ENCODE data around the gene CARS2.
A peak's percentile ranks its signal among the peaks of the same experiment; 100 is the strongest.

Gene CARS2

GRCh38 chr13:110706570-110707372 lies 855 bp upstream of the CARS2 start:
- peak; percentile 44 for DNase-seq

- DNase-seq, result no peak
Measured at GRCh38 chr13:110705356-110705825, 525 bp downstream of the CARS2 start.

DNA sequence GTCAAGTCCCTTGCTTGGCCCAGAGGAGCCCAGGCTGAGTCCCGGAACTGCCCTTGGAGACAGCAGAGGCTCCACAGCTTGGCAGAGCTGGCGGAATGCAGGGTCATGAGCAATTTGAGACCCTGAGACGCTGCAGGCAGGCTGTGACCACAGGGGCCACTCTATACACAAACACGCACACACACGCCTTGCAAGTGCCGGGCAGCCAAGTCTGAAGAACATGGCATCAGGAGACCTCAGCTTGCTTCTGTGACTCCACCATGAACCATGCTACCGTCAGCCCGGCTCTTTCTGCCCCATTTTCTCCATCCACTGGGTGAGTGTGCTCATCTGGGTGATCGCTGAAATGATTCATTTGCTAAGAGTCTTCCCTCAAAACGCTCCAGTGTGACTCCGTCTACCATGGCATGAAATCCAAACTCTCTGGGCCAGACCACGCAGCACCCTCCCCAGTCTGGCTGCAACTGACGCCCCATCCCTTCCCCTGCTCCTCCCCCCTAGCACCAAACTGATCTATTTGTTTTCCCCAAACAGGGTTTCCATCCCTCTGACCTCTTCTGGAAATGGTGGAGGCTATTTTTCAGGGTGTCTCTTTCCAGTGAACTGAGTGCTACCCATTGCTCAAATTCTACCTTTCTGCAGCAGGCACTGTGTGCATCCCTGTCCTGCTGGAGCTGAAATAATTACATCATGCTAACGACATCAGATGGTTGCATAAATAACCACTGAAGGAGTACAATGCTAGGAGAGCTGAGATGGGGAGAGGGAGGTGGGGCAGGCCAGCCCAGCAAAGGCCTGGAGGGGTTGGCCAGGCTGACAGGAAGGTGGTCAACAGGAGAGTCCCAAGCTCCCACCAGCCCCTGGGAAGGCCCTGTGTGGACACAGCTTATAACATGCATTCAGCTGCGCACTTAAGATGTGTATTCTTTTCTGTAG lies 3.1 kb downstream of the CARS2 start:
- peak; percentile 46 for DNase-seq

DNA sequence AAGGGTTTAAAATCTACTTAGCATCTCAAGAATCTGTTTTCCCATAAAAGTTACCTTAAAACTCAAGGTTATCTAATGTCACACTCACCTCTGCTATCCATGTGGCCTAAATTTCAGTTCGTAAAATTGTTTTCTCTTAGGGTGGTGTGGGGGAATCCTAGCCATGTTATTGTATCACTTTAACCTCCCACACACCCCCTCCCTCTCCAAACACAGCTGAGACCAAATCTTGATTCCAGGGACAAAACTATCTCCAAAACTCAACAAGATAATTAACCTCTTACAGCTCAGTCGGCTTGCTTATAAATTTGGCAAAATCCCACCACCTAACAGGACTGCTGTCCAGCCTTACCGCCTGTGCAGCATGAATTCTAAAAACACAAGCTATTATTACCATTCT lies 3.8 kb downstream of the CARS2 start:
- no peak for DNase-seq

DNA sequence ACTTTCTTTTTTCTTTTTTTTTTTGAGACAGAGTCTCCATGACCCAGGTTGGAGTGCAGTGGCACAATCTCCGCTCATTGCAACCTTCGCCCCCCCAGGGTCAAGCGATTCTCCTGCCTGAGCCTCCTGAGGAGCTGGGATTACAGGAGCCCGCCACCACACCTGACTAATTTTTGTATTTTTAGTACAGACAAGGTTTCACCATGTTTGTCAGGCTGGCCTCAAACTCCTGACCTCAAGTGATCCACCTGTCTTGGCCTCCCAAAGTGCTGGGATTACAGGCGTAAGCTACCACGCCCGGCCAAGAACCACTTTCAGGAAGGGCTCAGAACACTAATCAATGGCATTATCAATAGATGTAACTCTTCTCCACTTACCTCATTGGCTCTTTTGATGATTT lies 4.9 kb downstream of the CARS2 start:
- peak; percentile 29 for DNase-seq

DNA sequence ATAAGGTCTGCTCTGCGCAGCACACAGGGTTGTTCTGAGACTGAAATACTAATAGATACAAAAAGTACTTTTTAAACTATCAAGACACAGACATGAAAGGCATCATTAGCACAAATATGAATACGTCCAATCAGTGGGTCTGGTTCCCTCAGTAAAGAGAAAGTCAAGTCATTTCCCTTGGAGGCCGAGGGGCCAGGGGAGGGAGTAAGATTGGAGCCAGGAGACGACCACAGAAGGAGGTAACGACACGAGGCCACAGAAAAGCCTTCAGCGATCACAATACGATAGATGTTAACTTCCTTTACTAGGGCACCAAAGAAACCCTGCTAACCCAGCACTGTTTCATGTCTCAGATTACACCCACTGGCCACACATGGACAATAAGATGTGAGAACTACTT lies 5.3 kb downstream of the CARS2 start:
- peak; percentile 28 for DNase-seq

- DNase-seq, result no peak
Measured at GRCh38 chr13:110700186-110700585, 5.7 kb downstream of the CARS2 start.

DNA sequence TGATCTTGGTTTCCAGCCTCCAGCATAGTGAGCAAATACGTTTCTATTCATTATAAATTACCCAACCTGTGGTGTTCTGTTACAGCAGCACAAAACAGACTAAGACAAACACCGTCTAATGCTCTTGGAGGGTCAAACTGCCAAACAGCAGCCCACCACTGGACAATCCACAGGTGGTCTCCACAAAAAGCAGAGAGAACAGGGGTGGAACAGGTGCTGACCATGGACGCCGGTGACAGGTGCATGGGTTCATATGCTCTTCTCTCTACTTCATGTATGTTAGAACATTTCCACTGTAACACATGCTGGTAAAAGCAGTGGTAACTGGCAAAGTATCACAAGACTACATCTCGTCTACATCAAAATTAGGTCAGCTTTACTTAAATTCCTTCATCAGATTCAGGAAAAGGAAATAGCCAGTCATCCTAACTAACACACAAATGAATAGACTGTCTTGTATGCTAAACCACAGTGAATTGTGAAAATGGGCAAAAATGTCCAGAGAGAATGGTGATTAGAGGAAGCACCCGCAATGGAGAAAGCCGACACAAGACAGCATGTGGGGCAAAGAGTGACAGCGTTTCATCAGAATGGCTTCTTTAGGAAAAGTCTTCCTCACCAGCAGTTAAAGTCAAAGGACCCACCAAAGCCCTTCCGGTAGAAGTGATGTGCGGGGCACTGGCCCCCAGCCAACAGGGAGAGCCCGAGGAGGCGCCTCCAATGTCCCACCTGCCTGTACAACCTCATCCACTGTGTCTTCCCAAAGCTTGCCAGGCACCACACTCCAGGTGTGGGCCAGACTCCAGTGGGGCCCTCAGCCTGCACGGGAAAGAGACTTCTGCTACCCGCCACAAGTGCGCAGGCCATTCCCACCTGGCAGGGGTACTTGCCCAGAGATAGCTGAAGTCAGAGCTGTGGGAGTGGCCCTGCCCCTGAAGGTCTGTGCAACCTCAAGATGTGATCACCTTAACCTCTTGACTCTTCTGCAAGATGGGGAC lies 6.5 kb downstream of the CARS2 start:
- DNase-seq, result peak; percentile 40

DNA sequence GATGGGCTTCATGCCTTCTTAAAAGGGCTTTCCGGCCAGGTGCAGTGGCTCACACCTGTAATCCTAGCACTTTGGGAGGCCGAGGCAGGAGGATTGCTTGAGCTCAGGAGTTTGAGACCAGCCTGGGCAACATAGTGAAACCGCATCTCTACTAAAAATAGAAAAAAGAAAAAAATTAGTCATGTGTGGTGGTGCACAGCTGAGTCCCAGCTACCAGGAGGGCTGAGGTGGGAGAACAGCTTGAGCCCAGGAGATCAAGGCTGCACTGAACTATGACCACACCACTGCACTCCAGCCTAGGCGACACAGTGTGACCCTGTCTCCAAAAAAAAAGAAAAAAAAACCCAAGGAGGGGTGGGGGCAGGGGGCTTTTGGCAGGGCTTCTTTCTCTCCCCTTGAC lies 7.2 kb downstream of the CARS2 start:
- peak; percentile 40 for DNase-seq

GRCh38 chr13:110697842-110698241 lies 8.1 kb downstream of the CARS2 start:
- no peak for DNase-seq

GRCh38 chr13:110696776-110697175 lies 9.1 kb downstream of the CARS2 start:
- DNase-seq, result peak; percentile 39

DNA sequence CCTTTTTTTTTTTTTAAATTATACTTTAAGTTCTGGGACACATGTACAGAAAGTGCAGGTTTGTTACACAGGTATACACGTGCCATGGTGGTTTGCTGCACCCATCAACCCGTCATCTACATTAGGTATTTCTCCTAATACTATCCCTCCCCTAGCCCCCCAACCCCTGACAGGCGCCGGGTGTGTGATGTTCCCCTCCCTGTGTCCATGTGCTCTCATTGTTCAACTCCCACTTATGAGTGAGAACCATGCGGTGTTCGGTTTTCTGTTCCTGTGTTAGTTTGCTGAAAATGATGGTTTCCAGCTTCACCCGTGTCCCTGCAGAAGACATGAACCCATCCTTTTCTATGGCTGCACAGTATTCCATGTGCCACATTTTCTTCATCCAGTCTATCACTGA lies 10.1 kb downstream of the CARS2 start:
- DNase-seq, result peak; percentile 23

GRCh38 chr13:110690516-110690915 lies 15.4 kb downstream of the CARS2 start:
- peak; percentile 42 for DNase-seq

DNA sequence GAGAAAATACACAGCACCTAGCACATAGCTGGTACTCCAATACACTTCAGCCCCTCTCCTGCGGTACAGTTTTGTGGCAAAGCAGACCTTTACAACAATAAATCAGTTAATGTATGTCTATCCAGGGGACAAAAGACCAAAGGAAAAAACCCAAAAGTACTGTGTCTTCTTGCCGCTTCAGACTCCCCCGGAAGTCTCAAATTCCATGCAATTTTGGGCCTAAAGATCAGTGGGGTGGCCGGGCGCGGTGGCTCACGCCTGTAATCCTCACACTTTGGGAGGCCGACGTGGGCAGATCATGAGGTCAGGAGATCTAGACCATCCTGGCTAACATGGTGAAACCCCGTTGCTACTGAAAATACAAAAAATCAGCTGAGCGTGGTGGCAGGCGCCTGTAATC lies 16.2 kb downstream of the CARS2 start:
- peak; percentile 17 for DNase-seq

- peak; percentile 40 for DNase-seq
Measured at GRCh38 chr13:110689041-110689440, 16.9 kb downstream of the CARS2 start.

DNA sequence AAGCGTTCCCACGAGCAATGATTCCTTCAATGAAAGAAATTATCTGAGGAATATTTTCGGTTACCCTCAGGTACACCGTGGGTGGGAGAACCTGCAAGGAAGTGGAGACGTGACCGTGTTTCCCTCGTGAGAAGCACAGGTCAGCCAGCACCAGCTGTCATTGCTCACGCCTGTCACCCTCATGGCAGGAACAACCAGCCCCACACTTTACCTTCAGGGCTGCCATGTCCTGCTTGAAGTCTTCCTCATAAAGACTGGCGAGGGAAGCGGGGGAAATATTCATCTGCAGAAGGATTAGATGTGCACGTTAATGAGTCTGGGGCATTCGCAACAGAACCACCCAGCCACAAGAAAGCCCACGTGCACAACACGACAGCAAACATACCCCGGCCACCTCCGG lies 18.2 kb downstream of the CARS2 start:
- DNase-seq, result peak; percentile 36

- DNase-seq, result peak; percentile 33
Measured at GRCh38 chr13:110685305-110686020, 20.5 kb downstream of the CARS2 start.

- DNase-seq, result no peak
Measured at GRCh38 chr13:110684388-110685056, 21.4 kb downstream of the CARS2 start.

GRCh38 chr13:110683921-110684320 lies 22.0 kb downstream of the CARS2 start:
- DNase-seq, result no peak

- no peak for DNase-seq
Measured at GRCh38 chr13:110683203-110683883, 22.6 kb downstream of the CARS2 start.

DNA sequence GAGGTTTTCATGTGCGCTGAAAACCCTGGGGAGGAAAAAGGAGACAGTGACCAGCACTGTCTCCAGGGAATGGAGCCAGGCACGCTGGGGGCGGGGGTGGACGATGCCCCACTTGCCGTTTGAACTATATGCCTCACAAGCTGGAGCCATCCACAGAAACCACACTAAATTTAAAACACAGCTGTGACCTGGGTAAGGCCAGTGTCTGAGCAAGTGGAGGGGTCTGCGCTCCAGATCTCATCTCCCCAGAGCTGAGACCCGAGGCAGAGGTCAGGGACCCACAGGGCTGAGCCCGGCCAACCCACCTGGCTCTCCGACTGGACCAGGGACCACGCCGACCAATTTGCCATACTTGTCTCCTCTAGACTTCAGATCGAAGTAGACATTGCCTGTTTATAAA lies 23.2 kb downstream of the CARS2 start:
- DNase-seq, result no peak

Measured in activated CD8-positive, alpha-beta memory T cell treated with anti-CD3 and anti-CD28 coated beads, Interleukin-2, amount 50 U/mL, for 48 hours (primary cell).